Testis (tissue), 3 donors: Measurements from ENCODE around the gene ZNF488. TPM values are rescaled to one million over a fixed set of nuclear protein-coding genes. Genes with fewer than 3 reads are reported as not detected.
A peak's percentile ranks its signal among the peaks of the same experiment; 100 is the strongest.

Source experiments
- DNase-seq: peaks from one replicate; pipeline ENCODE4 v3.0.0-alpha.2; 2019
- H3K27ac ChIP-seq, 2 donors: fragments of 200-600 bp; sonication (generic); one replicate each; pipeline ENCODE4 v1.5.1; 2019
- H3K27me3 ChIP-seq: fragments of 200-600 bp; sonication (generic); one replicate; pipeline ENCODE4 v1.5.1; 2019
- H3K36me3 ChIP-seq: fragments of 200-600 bp; sonication (generic); one replicate; pipeline ENCODE4 v1.5.1; 2017; ENCODE audit warnings: low read depth; ENCODE audit errors: missing control alignments
- H3K4me1 ChIP-seq: fragments of 200-600 bp; sonication (generic); one replicate; pipeline ENCODE4 v1.5.1; 2019
- H3K4me3 ChIP-seq, 2 donors: fragments of 200-600 bp; sonication (generic); one replicate each; pipeline ENCODE4 v1.5.1; 2017 to 2019
- H3K9me3 ChIP-seq: fragments of 200-600 bp; sonication (generic); one replicate; pipeline ENCODE4 v1.5.1; 2017
- CTCF ChIP-seq, 3 experiments: fragments of 450-650 bp in 2 of 3; fragments of 200-600 bp in 1 of 3; sonication (generic) in 1 of 3; IDR thresholded peaks; one replicate each; pipeline ENCODE4 v1.5.1; 2016 to 2019; ENCODE audit warnings: antibody characterized with exemption in 3 of 3, mild to moderate bottlenecking in 2 of 3, moderate library complexity in 1 of 3
- POLR2A ChIP-seq: fragments of 450-650 bp; IDR thresholded peaks from one replicate; pipeline ENCODE4 v1.6.1; 2017; ENCODE audit warnings: antibody characterized with exemption, mild to moderate bottlenecking, moderate library complexity
- WGBS, 2 donors: methylation state at CpG; one replicate each; pipeline ENCODE4 v1.1.5; 2018; 5-methylcytosine and 5-hydroxymethylcytosine counted together
- intact Hi-C: fragments of 100-400 bp; cut with DNase I; formaldehyde crosslinking; loops from one replicate; pipeline ENCODE4 v1.15.1; 2023; ENCODE audit warnings: low total_unique reads
- polyA plus RNA-seq: library from polyadenylated mRNA; stranded (reverse); fragments of 350-450 nt; fragmentation: Illumina TruSeq; extraction: RNeasy Lipid Tissue Mini Kit (QIAGEN cat#74804); gene quantifications from one replicate; pipeline ENCODE4 v1.2.3, GENCODE V29; 2014; ENCODE audit warnings: low read depth, low replicate concordance; ENCODE audit not compliant: insufficient read depth
- total RNA-seq, 2 donors: library from RNA; depleted of rRNA; stranded (reverse); fragments of >200 nt; gene quantifications; one replicate each; pipeline ENCODE4 v1.2.3, GENCODE V29; 2016

The ZNF488 gene
- total and polyA plus RNA-seq, 3 donors from 2014 or later: 2.0 to 3.2 (median 2.7) TPM

DNA sequence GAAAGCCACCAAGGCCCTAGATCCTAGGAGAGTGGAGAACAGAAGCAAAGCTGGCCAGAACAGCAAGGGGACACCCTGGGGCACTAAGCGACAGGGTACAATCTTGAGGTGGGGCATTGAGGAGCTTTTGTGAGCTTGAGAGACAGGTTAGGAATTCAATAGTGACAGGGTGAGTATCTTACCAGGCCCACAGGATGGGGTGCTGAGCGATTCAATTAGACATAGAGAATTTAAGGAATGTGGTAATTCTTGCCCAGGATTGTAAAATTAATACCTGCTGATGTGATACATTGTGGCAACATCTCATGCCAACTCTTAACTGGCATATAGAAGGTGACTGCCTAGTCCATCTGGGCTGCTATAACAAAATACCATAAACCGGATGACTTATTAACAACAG, 21.9 kb downstream of the ZNF488 start:
- H3K27ac ChIP-seq: no peak overlapping the region
- no peaks in the 10 kb centered on the region for H3K9me3 ChIP-seq
- no peak overlapping the region for H3K4me3 ChIP-seq
- no peaks in the 10 kb centered on the region for H3K27me3 ChIP-seq
- WGBS, 2 donors: 94 to 95% methylated on average over 3 of the region's 3 CpGs
- TF ChIP-seq CTCF (IDR thresholded peaks at IDR 0.05): no peak
- no peak for TF ChIP-seq POLR2A
- intact Hi-C loops: no loop called here
- no peaks in the 10 kb centered on the region for H3K36me3 ChIP-seq
- DNase-seq: no peak
- H3K4me1 ChIP-seq: no peaks in the 10 kb centered on the region

GRCh38 chr10:47361293-47361692, 22.8 kb downstream of the ZNF488 start:
- DNase-seq: peak; percentile 55
- no peaks in the 10 kb centered on the region for H3K4me1 ChIP-seq
- no peaks in the 10 kb centered on the region for H3K36me3 ChIP-seq
- H3K27ac ChIP-seq: no peak overlapping the region
- no peaks in the 10 kb centered on the region for H3K9me3 ChIP-seq
- 63 to 76% methylated on average over 9 of the region's 9 CpGs for WGBS, 2 donors
- TF ChIP-seq CTCF (IDR thresholded peaks at IDR 0.05) (peak; percentile 10 to 66 (median 39)), POLR2A (no peak)
- intact Hi-C loops: no loop called here
- H3K27me3 ChIP-seq: no peaks in the 10 kb centered on the region
- no peak overlapping the region for H3K4me3 ChIP-seq

- no peak for DNase-seq
- Histone ChIP-seq H3K36me3 (no peaks in the 10 kb centered on the region), H3K4me1 (no peaks in the 10 kb centered on the region), H3K27ac (no peak overlapping the region), H3K4me3 (no peak overlapping the region), H3K9me3 (no peaks in the 10 kb centered on the region), H3K27me3 (no peaks in the 10 kb centered on the region)
- 91 to 96% methylated on average over 14 of the region's 14 CpGs for WGBS, 2 donors
- intact Hi-C loops: no loop called here
- TF ChIP-seq CTCF (IDR thresholded peaks at IDR 0.05) (no peak), POLR2A (no peak)
Observed at GRCh38 chr10:47360419-47361040, 23.6 kb downstream of the ZNF488 start.

DNA sequence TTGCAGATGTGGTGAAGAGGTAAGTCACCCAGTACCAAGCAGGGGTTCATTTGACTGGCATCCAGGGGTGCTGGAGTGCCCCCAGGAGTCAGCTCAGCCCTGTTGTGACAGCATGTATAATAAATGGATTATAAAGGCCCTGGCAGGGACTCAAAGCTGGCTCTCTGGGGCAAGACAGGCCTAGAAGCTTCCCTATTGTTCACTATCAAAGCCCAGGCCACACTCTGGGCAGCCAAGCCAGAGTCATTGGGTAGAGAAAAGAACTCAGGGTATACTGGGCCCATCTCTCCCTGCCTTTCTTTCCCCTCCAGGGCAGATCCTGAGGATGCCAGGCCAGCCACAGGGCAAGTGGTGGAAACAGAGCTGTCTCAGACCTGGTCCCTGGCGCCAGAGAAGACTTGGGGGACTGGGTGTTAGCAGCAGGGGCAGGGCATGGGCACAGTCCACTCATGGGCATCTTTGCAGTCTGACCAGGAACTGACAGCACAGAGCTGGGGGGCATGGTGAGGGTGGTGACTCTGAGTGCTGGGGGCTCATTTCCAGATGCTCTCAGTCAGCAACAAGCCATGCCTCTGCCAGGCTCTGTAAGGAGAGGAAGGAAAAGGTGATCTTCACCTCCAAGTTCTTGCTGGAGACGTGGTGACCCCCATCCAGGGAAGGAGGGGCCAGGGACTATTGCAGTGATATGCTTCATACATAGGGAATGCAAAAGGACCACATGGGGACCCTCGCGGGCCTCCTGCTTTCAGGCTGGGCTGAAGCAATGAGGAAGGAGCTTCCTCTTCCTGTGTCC, 24.3 kb downstream of the ZNF488 start:
- H3K36me3 ChIP-seq: no peaks in the 10 kb centered on the region
- H3K4me3 ChIP-seq: no peak overlapping the region
- H3K27ac ChIP-seq: no peak overlapping the region
- H3K4me1 ChIP-seq: no peaks in the 10 kb centered on the region
- intact Hi-C loops: no loop called here
- no peaks in the 10 kb centered on the region for H3K27me3 ChIP-seq
- H3K9me3 ChIP-seq: no peaks in the 10 kb centered on the region
- 76 to 84% methylated on average over 3 to 4 of the region's 4 CpGs for WGBS, 2 donors
- no peak for TF ChIP-seq POLR2A
- no peak for TF ChIP-seq CTCF (IDR thresholded peaks at IDR 0.05)
- DNase-seq: no peak
